GM12878 (cell line): Measurements from ENCODE around the gene NPC1. TPM values are rescaled to one million over a fixed set of nuclear protein-coding genes. Genes with fewer than 3 reads are reported as not detected.
A peak's percentile ranks its signal among the peaks of the same experiment; 100 is the strongest.

Experiments
- ATAC-seq: fragments of 200-7000 bp; cut with Tn5 transposase; 3 replicates; pipeline ENCODE4 v1.9.1; 2020; ENCODE audit warnings: mild to moderate bottlenecking, moderate library complexity
- BruUV-seq: library from RNA; stranded (reverse); fragments of 400-500 nt; replicated peaks from 2 replicates; lab custom pipeline; 2021; lab: Mats Ljungman, UMichigan
- CTCF ChIA-PET: fragments of 300-600 bp; sonication (Branson Sonifier 250); formaldehyde crosslinking; extraction: SDS; loops from one replicate; lab custom pipeline; 2021; ENCODE audit warnings: inconsistent platforms; lab: Yijun Ruan, JAX
- POLR2A ChIA-PET: fragments of 350-600 bp; formaldehyde crosslinking; extraction: SDS; loops from one replicate; lab custom pipeline; 2021; ENCODE audit warnings: inconsistent platforms; lab: Charles Lee
- RAD21 ChIA-PET: fragments of 300-600 bp; sonication (Branson Sonifier 250); formaldehyde crosslinking; loops from one replicate; lab custom pipeline; 2023; ENCODE audit warnings: antibody characterized with exemption; ENCODE audit not compliant: unreplicated experiment; lab: Charles Lee
- SMC1A ChIA-PET: fragments of 300-600 bp; sonication (Branson Sonifier 250); formaldehyde crosslinking; loops from one replicate; lab custom pipeline; 2023; ENCODE audit not compliant: unreplicated experiment, uncharacterized antibody; lab: Charles Lee
- DNase-seq: peaks from one replicate; pipeline ENCODE4 v3.0.0-alpha.2; 2011; ENCODE audit warnings: low read depth, low spot score
- FAIRE-seq: peaks from 3 replicates; lab custom pipeline; 2011; peaks lifted over from hg19 to GRCh38; lab: Jason Lieb, UNC
- H2AFZ ChIP-seq: 2 replicates; pipeline ENCODE4 v1.6.0; 2011; ENCODE audit warnings: low read depth, low read length, control low read depth; ENCODE audit not compliant: control insufficient read depth
- H3K27ac ChIP-seq: 2 replicates; pipeline ENCODE4 v1.5.1; 2011; ENCODE audit warnings: control low read depth; ENCODE audit not compliant: control insufficient read depth, insufficient read depth
- H3K27me3 ChIP-seq, 2 experiments: replicated peaks in 1 of 2; 2 replicates each; pipeline versions ENCODE4 v1.6.0 to v1.6.1; 2011; ENCODE audit warnings: low read length in 1 of 2; ENCODE audit not compliant: control insufficient read depth in 2 of 2, insufficient read depth in 2 of 2
- H3K36me3 ChIP-seq, 2 experiments: 2 replicates each; pipeline ENCODE4 v1.5.1; 2011; ENCODE audit warnings: low read length in 1 of 2; ENCODE audit not compliant: control insufficient read depth in 2 of 2, insufficient read depth in 2 of 2
- H3K4me1 ChIP-seq: 2 replicates; pipeline ENCODE4 v1.6.1; 2011; ENCODE audit warnings: mild to moderate bottlenecking, low read length, moderate library complexity, mixed read lengths; ENCODE audit not compliant: control insufficient read depth, insufficient read depth
- H3K4me2 ChIP-seq: 2 replicates; pipeline ENCODE4 v1.6.0; 2011; ENCODE audit warnings: control low read depth; ENCODE audit not compliant: control insufficient read depth, insufficient read depth
- H3K4me3 ChIP-seq: fragments of 200-600 bp; sonication (generic); 2 replicates; pipeline ENCODE4 v1.5.1; 2016
- H3K79me2 ChIP-seq: 2 replicates; pipeline ENCODE4 v1.6.0; 2011; ENCODE audit warnings: low read length; ENCODE audit not compliant: control insufficient read depth, insufficient read depth
- H3K9ac ChIP-seq: 2 replicates; pipeline ENCODE4 v1.8.0; 2011; ENCODE audit warnings: low read length, control low read depth, mixed read lengths; ENCODE audit not compliant: control insufficient read depth, insufficient read depth
- H3K9me3 ChIP-seq: replicated peaks from 3 replicates; pipeline ENCODE4 v1.5.1; 2011; ENCODE audit warnings: mild to moderate bottlenecking, low read length; ENCODE audit not compliant: control insufficient read depth, insufficient read depth
- H4K20me1 ChIP-seq: 2 replicates; pipeline ENCODE4 v1.6.0; 2011; ENCODE audit not compliant: control insufficient read depth, insufficient read depth
- ATF7 ChIP-seq: fragments of 450-650 bp; IDR thresholded peaks from 2 replicates; pipeline ENCODE4 v1.6.1; 2016; ENCODE audit warnings: low read depth, mild to moderate bottlenecking
- BACH1 ChIP-seq: fragments of 450-650 bp; IDR thresholded peaks from 2 replicates; pipeline ENCODE4 v1.6.1; 2017; ENCODE audit warnings: mild to moderate bottlenecking, borderline replicate concordance
- GATAD2B ChIP-seq: fragments of 450-650 bp; conservative IDR thresholded peaks from 2 replicates; pipeline ENCODE4 v1.6.1; 2017; ENCODE audit warnings: low read depth, mild to moderate bottlenecking, moderate library complexity
- HDAC2 ChIP-seq: fragments of 200-600 bp; sonication (generic); IDR thresholded peaks from 2 replicates; pipeline ENCODE4 v1.6.1; 2017
- HDGF ChIP-seq: fragments of 450-650 bp; IDR thresholded peaks from 2 replicates; pipeline ENCODE4 v1.6.1; 2016; ENCODE audit warnings: antibody characterized with exemption
- IKZF1 ChIP-seq: fragments of 450-650 bp; conservative IDR thresholded peaks from 2 replicates; pipeline ENCODE4 v1.6.1; 2017; ENCODE audit warnings: antibody characterized with exemption, mild to moderate bottlenecking
- IKZF2 ChIP-seq, 2 experiments: fragments of 450-650 bp; IDR thresholded peaks; 2 replicates each; pipeline ENCODE4 v1.6.1; 2017; ENCODE audit warnings: mild to moderate bottlenecking in 2 of 2, moderate library complexity in 2 of 2
- MEF2B ChIP-seq: fragments of 450-650 bp; IDR thresholded peaks from 2 replicates; pipeline ENCODE4 v1.6.1; 2018; ENCODE audit warnings: mild to moderate bottlenecking, moderate library complexity; ENCODE audit not compliant: partially characterized antibody, poor library complexity, severe bottlenecking
- MTA2 ChIP-seq: fragments of 450-650 bp; IDR thresholded peaks from 2 replicates; pipeline ENCODE4 v1.6.1; 2016; ENCODE audit warnings: low read depth, mild to moderate bottlenecking, moderate library complexity
- MXI1 ChIP-seq: fragments of 150-350 bp; IDR thresholded peaks from 2 replicates; pipeline ENCODE4 v1.6.1; 2011; ENCODE audit warnings: low read depth, mild to moderate bottlenecking, inconsistent platforms, low read length, improper control_type of control experiment
- NBN ChIP-seq: fragments of 450-650 bp; IDR thresholded peaks from 2 replicates; pipeline ENCODE4 v1.6.1; 2016
- NR2C1 ChIP-seq: fragments of 450-650 bp; IDR thresholded peaks from 2 replicates; pipeline ENCODE4 v1.6.1; 2017; ENCODE audit warnings: antibody characterized with exemption, mild to moderate bottlenecking, moderate library complexity
- PAX8 ChIP-seq: fragments of 450-650 bp; IDR thresholded peaks from 2 replicates; pipeline ENCODE4 v1.6.1; 2017; ENCODE audit warnings: mild to moderate bottlenecking, moderate library complexity
- POLR2AphosphoS2 ChIP-seq: IDR thresholded peaks from 2 replicates; pipeline ENCODE4 v1.6.1; 2011; ENCODE audit warnings: low read depth, mild to moderate bottlenecking, low read length, improper control_type of control experiment, moderate library complexity
- RAD21 ChIP-seq: IDR thresholded peaks from 2 replicates; pipeline ENCODE4 v1.6.1; 2011; ENCODE audit warnings: mild to moderate bottlenecking, low read depth, low read length, moderate library complexity; ENCODE audit not compliant: insufficient read depth
- RB1 ChIP-seq: fragments of 450-650 bp; formaldehyde crosslinking; IDR thresholded peaks from 2 replicates; pipeline ENCODE4 v1.6.1; 2017; ENCODE audit warnings: mild to moderate bottlenecking, borderline replicate concordance
- RBBP5 ChIP-seq: fragments of 200-600 bp; sonication (generic); conservative IDR thresholded peaks from 2 replicates; pipeline ENCODE4 v1.6.1; 2016
- SMC3 ChIP-seq: IDR thresholded peaks from 2 replicates; pipeline ENCODE4 v1.6.1; 2011; ENCODE audit warnings: low read length, improper control_type of control experiment, borderline replicate concordance
- TARDBP ChIP-seq: IDR thresholded peaks from 2 replicates; pipeline ENCODE4 v1.6.1; 2016; ENCODE audit warnings: borderline replicate concordance
- ZNF24 ChIP-seq: fragments of 450-650 bp; IDR thresholded peaks from 2 replicates; pipeline ENCODE4 v1.6.1; 2017; ENCODE audit warnings: antibody characterized with exemption, mild to moderate bottlenecking
- WGBS: methylation state at CpG from one replicate; pipeline ENCODE4 v1.1.6; 2016; ENCODE audit warnings: low lambda C conversion rate; ENCODE audit not compliant: insufficient replicate concordance, insufficient coverage; ENCODE audit errors: missing lambda C conversion rate; 5-methylcytosine and 5-hydroxymethylcytosine counted together
- in situ Hi-C: fragments of 300-500 bp; cut with MboI; formaldehyde crosslinking; loops from 9 replicates; pipeline ENCODE4 v1.14.3; 2018; ENCODE audit warnings: mixed read lengths
- intact Hi-C: fragments of 100-400 bp; cut with micrococcal nuclease; formaldehyde crosslinking; loops from one replicate; pipeline ENCODE4 v1.14.2; 2022; ENCODE audit not compliant: unreplicated experiment
- polyA plus RNA-seq, 11 experiments: library from polyadenylated mRNA; depleted of rRNA in 4 of 11; unstranded in 6 of 11; stranded (reverse) in 5 of 11; fragments of >200 nt; fragmentation: Nextera tagmentation in 4 of 11; fragmentation: Illumina TruSeq in 1 of 11; extraction: Ambion mirVana in 4 of 11; extraction: Trizol in 1 of 11; gene quantifications; 1 replicate in 1 of 11; 2 replicates in 10 of 11; pipeline versions ENCODE4 v1.2.1 to v1.2.3, GENCODE V29; 2011 to 2016; ENCODE audit warnings: inconsistent platforms in 2 of 11, missing spikeins in 2 of 11, low read depth in 1 of 11
- total RNA-seq, 4 experiments: library from RNA; depleted of rRNA in 3 of 4; stranded (reverse); fragments of >200 nt in 3 of 4; fragmentation: Illumina TruSeq in 1 of 4; extraction: Trizol in 1 of 4; gene quantifications; 2 replicates each; pipeline versions ENCODE4 v1.2.1 to v1.2.3, GENCODE V29; 2013 to 2021
- TF ChIP-seq, protein P1 (sequence below): IDR thresholded peaks from 2 replicates; pipeline ENCODE4 v1.6.1; 2012; ENCODE audit warnings: low read depth, low read length, improper control_type of control experiment
- TF ChIP-seq, protein P2 (sequence below): IDR thresholded peaks from 2 replicates; pipeline ENCODE4 v1.6.1; 2012; ENCODE audit warnings: low read depth, low read length, improper control_type of control experiment
- TF ChIP-seq, protein P3 (sequence below): IDR thresholded peaks from 2 replicates; pipeline ENCODE4 v1.6.1; 2011; ENCODE audit warnings: borderline replicate concordance, low read depth, mild to moderate bottlenecking, moderate library complexity, low read length; ENCODE audit not compliant: insufficient read depth, poor library complexity, severe bottlenecking

The NPC1 gene
- total and polyA plus RNA-seq, 10 of the 15 experiments (the other 5 are each of a cell fraction or from before 2014, with no cell fraction given) = 10.1 to 45.2 (median 19.4) TPM

DNA sequence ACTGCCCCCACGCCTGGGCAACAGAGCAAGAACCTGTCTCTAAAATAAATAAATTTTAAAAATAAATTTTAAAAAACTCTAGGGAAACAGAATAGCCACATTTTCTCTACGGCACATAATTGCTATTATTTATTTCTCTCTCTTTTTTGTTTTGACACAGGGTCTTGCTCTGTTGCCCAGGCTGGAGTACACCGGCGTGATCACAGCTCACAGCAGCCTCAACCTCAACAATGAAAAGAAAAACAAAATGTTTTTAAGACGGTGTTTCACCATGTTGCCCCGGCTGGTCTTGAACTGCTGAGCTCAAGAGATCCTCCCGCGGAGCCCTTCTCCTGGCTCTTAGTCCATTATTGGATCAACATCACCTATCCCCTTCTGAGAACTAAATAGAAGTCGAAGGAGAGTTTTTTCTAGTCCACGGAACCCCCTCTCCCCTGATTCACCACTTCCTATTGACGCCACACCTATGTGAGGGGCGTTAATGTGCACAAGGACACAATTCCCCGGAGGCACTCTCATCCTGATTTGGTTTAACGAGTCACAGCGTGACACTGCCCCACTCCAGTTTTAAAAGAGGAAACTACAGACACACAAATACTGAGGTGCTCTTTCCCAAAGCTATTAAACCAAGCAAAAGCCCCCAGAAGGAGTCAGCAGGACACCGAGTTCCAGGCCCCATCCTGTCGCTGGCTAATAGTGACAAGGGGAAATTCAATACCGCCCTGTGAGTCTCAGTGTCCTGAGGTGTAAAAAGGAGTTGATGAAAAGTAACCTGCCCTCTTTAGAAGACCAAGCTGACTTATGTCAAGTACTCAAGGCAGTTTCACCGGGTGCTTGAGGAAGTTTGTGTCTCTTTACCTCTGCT, 1.1 kb downstream of the NPC1 start:
- Histone ChIP-seq H3K9ac (peak overlapping the region; percentile 87), H3K4me3 (peak overlapping the region; percentile 91), H3K9me3 (no peaks in the 10 kb centered on the region), H3K4me1 (peaks cover 11% of the 10 kb centered on the region), H2AFZ (peak overlapping the region; percentile 78), H3K4me2 (peak overlapping the region; percentile 82), H4K20me1 (no peaks in the 10 kb centered on the region), H3K27ac (peak overlapping the region; percentile 96), H3K27me3 (no peaks in the 10 kb centered on the region), H3K79me2 (peaks cover 45% of the 10 kb centered on the region), H3K36me3 (no peaks in the 10 kb centered on the region; a peak in 1 of 4 replicates)
- DNase-seq (peak; percentile 28), ATAC-seq (peak; percentile 42), FAIRE-seq (no peak)
- WGBS = 13% methylated on average over 19 of the region's 19 CpGs
- ChIA-PET CTCF (interaction anchor here (0.8 to 3.2 kb wide), 19 partner anchors 11 to 161 kb away, joined by 3 to 21 read pairs (median 3); no protein-coding TSS in a partner anchor), POLR2A (interaction anchor here (0.6 to 2.8 kb wide), 13 partner anchors 11 to 1484 kb away, joined by 3 to 33 read pairs (median 4); partner anchors contain the start of gene RIOK3), SMC1A (interaction anchor here (0.6 to 3.2 kb wide), 27 partner anchors 12 to 626 kb away, joined by 3 to 28 read pairs (median 4); no protein-coding TSS in a partner anchor), RAD21 (interaction anchor here (0.7 to 2.6 kb wide), 11 partner anchors 29 to 802 kb away, joined by 3 to 22 read pairs (median 3); no protein-coding TSS in a partner anchor)
- BruUV-seq = TSS peak; percentile 85
- intact Hi-C loops (loop anchor here (5.0 kb wide), 1 partner anchor 68 kb away; no protein-coding TSS in a partner anchor), in situ Hi-C loops (no loop called here)
- no peak for TF ChIP-seq ZNF24
- TF ChIP-seq MEF2B = peak; percentile 80
- 0 out of 2 replicates have a peak, but pooled peaks have one; percentile 20 for TF ChIP-seq NBN
- TF ChIP-seq IKZF1 = peak; percentile 38
- no peak for TF ChIP-seq MXI1
- TF ChIP-seq NR2C1 = no peak
- TF ChIP-seq HDAC2 = no peak
- TF ChIP-seq HDGF = no peak
- no peak for TF ChIP-seq RBBP5
- no peak; the same call in 1 of the 2 replicates for TF ChIP-seq RB1
- TF ChIP-seq, protein P1, sequence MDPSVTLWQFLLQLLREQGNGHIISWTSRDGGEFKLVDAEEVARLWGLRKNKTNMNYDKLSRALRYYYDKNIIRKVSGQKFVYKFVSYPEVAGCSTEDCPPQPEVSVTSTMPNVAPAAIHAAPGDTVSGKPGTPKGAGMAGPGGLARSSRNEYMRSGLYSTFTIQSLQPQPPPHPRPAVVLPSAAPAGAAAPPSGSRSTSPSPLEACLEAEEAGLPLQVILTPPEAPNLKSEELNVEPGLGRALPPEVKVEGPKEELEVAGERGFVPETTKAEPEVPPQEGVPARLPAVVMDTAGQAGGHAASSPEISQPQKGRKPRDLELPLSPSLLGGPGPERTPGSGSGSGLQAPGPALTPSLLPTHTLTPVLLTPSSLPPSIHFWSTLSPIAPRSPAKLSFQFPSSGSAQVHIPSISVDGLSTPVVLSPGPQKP = no peak
- TF ChIP-seq RAD21 = no peak
- TF ChIP-seq, protein P2, sequence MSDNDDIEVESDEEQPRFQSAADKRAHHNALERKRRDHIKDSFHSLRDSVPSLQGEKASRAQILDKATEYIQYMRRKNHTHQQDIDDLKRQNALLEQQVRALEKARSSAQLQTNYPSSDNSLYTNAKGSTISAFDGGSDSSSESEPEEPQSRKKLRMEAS = no peak
- TF ChIP-seq GATAD2B = no peak
- no peak for TF ChIP-seq TARDBP
- no peak for TF ChIP-seq SMC3
- no peak for TF ChIP-seq PAX8
- TF ChIP-seq, protein P3, sequence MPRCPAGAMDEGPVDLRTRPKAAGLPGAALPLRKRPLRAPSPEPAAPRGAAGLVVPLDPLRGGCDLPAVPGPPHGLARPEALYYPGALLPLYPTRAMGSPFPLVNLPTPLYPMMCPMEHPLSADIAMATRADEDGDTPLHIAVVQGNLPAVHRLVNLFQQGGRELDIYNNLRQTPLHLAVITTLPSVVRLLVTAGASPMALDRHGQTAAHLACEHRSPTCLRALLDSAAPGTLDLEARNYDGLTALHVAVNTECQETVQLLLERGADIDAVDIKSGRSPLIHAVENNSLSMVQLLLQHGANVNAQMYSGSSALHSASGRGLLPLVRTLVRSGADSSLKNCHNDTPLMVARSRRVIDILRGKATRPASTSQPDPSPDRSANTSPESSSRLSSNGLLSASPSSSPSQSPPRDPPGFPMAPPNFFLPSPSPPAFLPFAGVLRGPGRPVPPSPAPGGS = no peak
- TF ChIP-seq IKZF2 (IDR thresholded peaks at IDR 0.05) = peak; percentile 54 to 64; a peak in 3 of 4 replicates
- peak; percentile 44; the same call in 1 of the 2 replicates for TF ChIP-seq ATF7
- TF ChIP-seq BACH1 = no peak
- no peak for TF ChIP-seq POLR2AphosphoS2
- TF ChIP-seq MTA2 = peak; percentile 44
